ENCODE data around the gene ARHGAP32.

Gene ARHGAP32

GRCh38 chr11:129192150-129192549 lies at the start of gene ARHGAP32:
ARHGAP32 (minus strand) TSS chr11:129192325; CDS start chr11:129192198, 127 bp downstream.
- no peak for TF ChIP-seq POLR2A (IDR thresholded peaks at IDR 0.05; ENCODE audit: extremely low read depth, insufficient read length)
- no peak for TF ChIP-seq MAX (IDR thresholded peaks at IDR 0.05; ENCODE audit: low read depth, low read length)
- TF ChIP-seq CTCF (IDR thresholded peaks at IDR 0.05; ENCODE audit: low read depth, low read length): no peak
- DNase-seq (ENCODE audit: low read depth): no peak
- no peak within 1 kb of the TSS for H3K4me3 ChIP-seq (ENCODE audit: low read depth, low read length)

GRCh38 chr11:129239207-129239606 lies 47.1 kb upstream of the ARHGAP32 start:
- no peak for DNase-seq (ENCODE audit: low read depth)
- TF ChIP-seq CTCF (IDR thresholded peaks at IDR 0.05; ENCODE audit: low read depth, low read length): no peak
- TF ChIP-seq MAX (IDR thresholded peaks at IDR 0.05; ENCODE audit: low read depth, low read length): no peak
- TF ChIP-seq POLR2A (IDR thresholded peaks at IDR 0.05; ENCODE audit: extremely low read depth, insufficient read length): no peak
- TF ChIP-seq MYC (IDR thresholded peaks at IDR 0.05; ENCODE audit: low read depth, low read length): no peak
- H3K4me3 ChIP-seq (ENCODE audit: low read depth, low read length): no peak overlapping the region

- no peak overlapping the region for H3K4me3 ChIP-seq (ENCODE audit: low read depth, low read length)
- TF ChIP-seq CTCF (IDR thresholded peaks at IDR 0.05; ENCODE audit: low read depth, low read length): no peak
- no peak for DNase-seq (ENCODE audit: low read depth)
Measured at GRCh38 chr11:129237880-129238638, 45.9 kb upstream of the ARHGAP32 start.

GRCh38 chr11:129237456-129237855 lies 45.3 kb upstream of the ARHGAP32 start:
- H3K4me3 ChIP-seq (ENCODE audit: low read depth, low read length): no peak overlapping the region
- no peak for TF ChIP-seq MAX (IDR thresholded peaks at IDR 0.05; ENCODE audit: low read depth, low read length)
- TF ChIP-seq POLR2A (IDR thresholded peaks at IDR 0.05; ENCODE audit: extremely low read depth, insufficient read length): no peak
- TF ChIP-seq CTCF (IDR thresholded peaks at IDR 0.05; ENCODE audit: low read depth, low read length): no peak
- no peak for TF ChIP-seq MYC (IDR thresholded peaks at IDR 0.05; ENCODE audit: low read depth, low read length)
- DNase-seq (ENCODE audit: low read depth): no peak

- no peak for DNase-seq (ENCODE audit: low read depth)
- TF ChIP-seq MYC (IDR thresholded peaks at IDR 0.05; ENCODE audit: low read depth, low read length) (no peak), POLR2A (IDR thresholded peaks at IDR 0.05; ENCODE audit: extremely low read depth, insufficient read length) (no peak), MAX (IDR thresholded peaks at IDR 0.05; ENCODE audit: low read depth, low read length) (no peak), CTCF (IDR thresholded peaks at IDR 0.05; ENCODE audit: low read depth, low read length) (no peak)
- H3K4me3 ChIP-seq (ENCODE audit: low read depth, low read length): no peak overlapping the region
Measured at GRCh38 chr11:129236850-129237249, 44.7 kb upstream of the ARHGAP32 start.

- TF ChIP-seq CTCF (IDR thresholded peaks at IDR 0.05; ENCODE audit: low read depth, low read length) (no peak), MAX (IDR thresholded peaks at IDR 0.05; ENCODE audit: low read depth, low read length) (no peak), MYC (IDR thresholded peaks at IDR 0.05; ENCODE audit: low read depth, low read length) (no peak), POLR2A (IDR thresholded peaks at IDR 0.05; ENCODE audit: extremely low read depth, insufficient read length) (no peak)
- H3K4me3 ChIP-seq (ENCODE audit: low read depth, low read length): no peak overlapping the region
- DNase-seq (ENCODE audit: low read depth): no peak
Measured at GRCh38 chr11:129234978-129235377, 42.9 kb upstream of the ARHGAP32 start.

All from NB4 (cell line).